Choroid plexus epithelial cell (primary cell): ENCODE results near the gene HOXC11.

Experiments used
- DNase-seq: peaks from one replicate; pipeline ENCODE4 v3.0.0-alpha.2; 2010; ENCODE audit warnings: low read depth
- H3K4me3 ChIP-seq: 2 replicates; pipeline ENCODE4 v1.5.1; 2011; ENCODE audit warnings: low read depth, mild to moderate bottlenecking, control low read depth, low read length, moderate library complexity
- TF ChIP-seq, protein P1 (sequence below): conservative IDR thresholded peaks from 2 replicates; pipeline ENCODE4 v1.5.1; 2011; ENCODE audit warnings: low read depth, mild to moderate bottlenecking, control low read depth, inconsistent platforms, low read length, moderate library complexity

The HOXC11 gene

DNA sequence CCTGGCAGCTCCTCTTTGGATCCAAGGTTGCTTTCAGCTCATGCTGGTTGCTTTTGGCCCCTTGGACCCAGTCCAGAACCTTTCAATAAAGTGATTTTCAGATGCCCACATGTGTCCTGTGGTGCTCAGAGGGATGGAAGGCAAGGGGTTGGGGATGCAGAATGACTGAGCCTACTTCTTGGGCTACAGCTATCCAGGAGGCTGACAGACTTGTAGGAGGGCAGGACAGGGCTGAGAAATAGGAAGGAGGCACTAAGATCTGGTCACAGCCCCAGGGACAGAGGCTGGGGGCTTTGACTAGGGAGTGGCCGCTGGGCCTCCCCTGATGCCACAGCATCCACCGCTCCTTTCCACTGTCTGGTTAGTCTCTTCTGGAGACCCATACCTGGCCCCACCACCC is 1.2 kb upstream of the HOXC11 start:
- TF ChIP-seq, protein P1, sequence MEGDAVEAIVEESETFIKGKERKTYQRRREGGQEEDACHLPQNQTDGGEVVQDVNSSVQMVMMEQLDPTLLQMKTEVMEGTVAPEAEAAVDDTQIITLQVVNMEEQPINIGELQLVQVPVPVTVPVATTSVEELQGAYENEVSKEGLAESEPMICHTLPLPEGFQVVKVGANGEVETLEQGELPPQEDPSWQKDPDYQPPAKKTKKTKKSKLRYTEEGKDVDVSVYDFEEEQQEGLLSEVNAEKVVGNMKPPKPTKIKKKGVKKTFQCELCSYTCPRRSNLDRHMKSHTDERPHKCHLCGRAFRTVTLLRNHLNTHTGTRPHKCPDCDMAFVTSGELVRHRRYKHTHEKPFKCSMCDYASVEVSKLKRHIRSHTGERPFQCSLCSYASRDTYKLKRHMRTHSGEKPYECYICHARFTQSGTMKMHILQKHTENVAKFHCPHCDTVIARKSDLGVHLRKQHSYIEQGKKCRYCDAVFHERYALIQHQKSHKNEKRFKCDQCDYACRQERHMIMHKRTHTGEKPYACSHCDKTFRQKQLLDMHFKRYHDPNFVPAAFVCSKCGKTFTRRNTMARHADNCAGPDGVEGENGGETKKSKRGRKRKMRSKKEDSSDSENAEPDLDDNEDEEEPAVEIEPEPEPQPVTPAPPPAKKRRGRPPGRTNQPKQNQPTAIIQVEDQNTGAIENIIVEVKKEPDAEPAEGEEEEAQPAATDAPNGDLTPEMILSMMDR: no peak
- no peak overlapping the region for H3K4me3 ChIP-seq
- no peak for DNase-seq

GRCh38 chr12:53972152-53972702 is 699 bp upstream of the HOXC11 start:
- TF ChIP-seq, protein P1: no peak
- DNase-seq: no peak
- no peak overlapping the region for H3K4me3 ChIP-seq

GRCh38 chr12:53973236-53974042 is 513 bp downstream of the HOXC11 start:
- TF ChIP-seq, protein P1: no peak
- DNase-seq: no peak
- no peak overlapping the region for H3K4me3 ChIP-seq

DNA sequence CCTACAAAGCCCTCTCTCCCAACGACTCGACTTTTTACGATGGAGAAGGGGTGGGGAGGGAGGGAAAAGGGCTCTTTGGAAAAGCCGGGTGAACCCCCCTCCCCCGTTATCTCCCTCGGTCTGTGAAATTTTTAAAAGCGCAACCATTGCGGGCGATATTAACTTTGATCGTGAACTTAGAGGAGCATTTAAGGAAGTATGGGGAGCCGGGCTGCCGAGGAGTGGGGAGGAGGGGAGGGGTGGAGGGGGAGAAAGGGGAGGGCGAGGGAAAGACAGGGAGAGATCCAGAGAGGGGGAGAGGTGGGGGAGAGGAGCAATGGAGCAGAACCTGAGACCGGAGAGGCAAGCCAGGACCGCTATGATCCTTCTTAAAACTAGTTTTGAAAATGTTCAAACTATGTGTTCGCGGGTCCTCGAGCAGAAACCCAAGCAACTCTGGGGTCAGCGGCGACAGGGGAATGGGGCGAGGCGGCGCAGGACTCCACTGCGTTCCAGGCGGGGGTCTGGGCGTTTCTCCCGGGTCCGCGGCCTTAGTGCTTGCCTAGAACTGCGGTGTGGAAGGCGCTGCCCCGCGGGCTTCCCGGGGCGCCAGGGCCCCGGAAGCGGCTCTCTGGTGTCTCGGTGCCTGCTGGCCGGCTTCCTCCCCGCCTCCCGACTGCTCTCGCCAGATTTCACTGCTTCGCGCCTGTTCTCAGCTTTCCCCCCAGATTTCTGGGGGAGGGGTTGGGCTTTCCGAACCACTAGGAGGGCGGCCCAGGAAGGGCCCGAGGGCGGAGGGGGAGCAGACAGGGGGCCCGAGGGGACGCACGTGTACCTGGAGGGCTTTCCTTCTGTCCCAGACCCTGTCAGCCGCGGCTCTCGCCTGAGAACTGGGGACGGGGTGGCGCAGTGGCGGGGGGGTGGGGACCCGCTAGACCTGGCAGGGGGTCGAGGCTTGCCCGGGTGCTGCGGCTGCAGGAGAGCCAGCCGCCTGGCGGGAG is 1.4 kb downstream of the HOXC11 start, which contains the start of gene HOTAIR:
Gene HOTAIR (minus strand): TSS at position 871 of the 980 bp plus-strand sequence.
- TF ChIP-seq, protein P1: no peak
- no peak for DNase-seq
- no peak within 1 kb of the TSS for H3K4me3 ChIP-seq

GRCh38 chr12:53975064-53975471 is 2.1 kb downstream of the HOXC11 start:
- DNase-seq: no peak
- TF ChIP-seq, protein P1: no peak
- H3K4me3 ChIP-seq: no peak overlapping the region

DNA sequence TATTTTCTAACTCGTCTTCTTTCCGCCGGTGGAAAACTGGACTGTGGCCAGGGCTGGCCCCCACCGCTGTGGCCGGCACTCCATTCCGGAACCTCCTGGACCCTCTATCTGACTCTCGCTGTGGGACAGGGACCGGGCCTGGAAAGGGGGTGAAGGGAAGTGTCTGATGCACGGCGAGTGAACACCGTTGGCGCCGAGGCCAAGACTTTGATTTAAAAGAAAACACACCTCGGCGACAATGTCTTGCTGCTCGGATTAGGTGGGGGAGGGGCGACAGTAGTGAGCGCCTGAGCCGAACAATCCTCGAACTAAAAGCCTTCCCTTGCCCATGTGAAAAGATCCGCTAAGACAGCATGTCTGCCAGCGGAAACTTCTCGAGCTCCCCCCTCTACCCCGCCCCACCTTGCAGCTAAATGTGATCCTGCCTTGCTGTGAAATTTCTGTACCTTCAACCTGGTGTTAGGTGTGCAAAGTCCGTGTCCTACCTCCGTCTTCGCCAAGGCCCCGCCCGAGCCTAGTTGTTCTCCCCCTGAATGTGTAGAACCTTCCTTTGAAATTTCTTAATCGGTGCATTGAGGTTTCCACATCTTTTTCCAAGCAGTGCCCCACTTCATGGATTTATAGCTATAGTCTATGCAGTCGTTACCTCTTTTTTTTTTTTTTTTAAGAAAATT is 2.7 kb downstream of the HOXC11 start:
- no peak for DNase-seq
- TF ChIP-seq, protein P1: no peak
- H3K4me3 ChIP-seq: no peak overlapping the region
